HG03025 (cell line): ENCODE results near the gene PRR7.

ENCODE experiments used
- ATAC-seq: cut with Tn5 transposase; IDR thresholded peaks from one replicate; pipeline ENCODE4 v1.9.1; 2021; ENCODE audit warnings: mild to moderate bottlenecking, moderate library complexity; ENCODE audit not compliant: unreplicated experiment, low FRiP score

Gene PRR7

DNA sequence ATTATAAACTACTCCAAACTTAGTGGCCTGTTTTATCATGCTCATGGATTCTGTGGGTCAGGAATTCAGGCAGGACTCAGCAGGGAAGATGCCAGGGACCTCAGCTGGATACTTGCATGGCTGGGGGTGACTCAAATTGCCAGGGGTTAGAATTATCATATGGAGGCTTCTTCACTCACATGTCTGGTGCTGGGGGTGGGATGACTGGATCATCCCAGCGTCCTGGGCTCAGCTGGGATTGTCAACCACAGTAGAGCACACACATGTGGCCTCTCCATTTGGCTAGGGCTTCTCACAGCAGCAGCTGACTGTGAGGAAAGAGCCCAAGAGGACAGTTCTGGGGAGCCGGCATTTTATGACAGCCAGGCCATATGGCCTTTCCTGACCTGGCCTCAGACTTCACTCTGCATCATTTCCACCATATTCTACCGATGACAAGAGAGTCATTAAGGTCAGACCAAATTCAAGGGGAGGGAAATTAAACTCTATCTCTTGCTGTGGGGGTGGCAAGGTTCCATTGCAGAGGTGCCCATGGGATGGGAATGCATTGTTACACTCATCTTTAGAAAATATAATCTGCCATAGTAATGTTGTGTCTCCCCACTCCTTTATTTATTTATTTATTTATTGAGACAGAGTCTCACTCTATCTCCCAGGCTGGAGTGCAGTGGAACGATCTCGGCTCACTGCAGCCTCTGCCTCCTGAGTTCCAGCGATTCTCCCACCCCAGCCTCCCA is 25.4 kb upstream of the PRR7 start:
- ATAC-seq: no peak

DNA sequence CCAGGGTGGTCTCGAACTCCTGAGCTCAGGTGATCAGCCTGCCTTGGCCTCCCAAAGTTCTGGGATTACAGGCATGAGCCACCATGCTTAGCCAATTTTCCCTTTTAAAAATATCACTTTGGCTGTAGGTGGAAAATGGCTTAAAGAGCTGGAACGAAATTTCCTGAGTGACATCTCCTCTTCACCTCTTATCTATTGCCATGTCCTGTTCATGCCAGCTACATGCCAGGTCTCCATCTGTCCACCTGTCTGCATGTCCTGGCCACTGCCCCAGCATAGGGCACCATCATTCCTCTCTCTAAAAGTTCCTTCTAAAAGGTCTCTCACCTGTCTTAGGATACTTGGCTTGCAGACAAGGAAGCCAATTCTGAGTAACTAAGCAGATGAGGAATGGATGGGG is 22.9 kb upstream of the PRR7 start:
- no peak for ATAC-seq

DNA sequence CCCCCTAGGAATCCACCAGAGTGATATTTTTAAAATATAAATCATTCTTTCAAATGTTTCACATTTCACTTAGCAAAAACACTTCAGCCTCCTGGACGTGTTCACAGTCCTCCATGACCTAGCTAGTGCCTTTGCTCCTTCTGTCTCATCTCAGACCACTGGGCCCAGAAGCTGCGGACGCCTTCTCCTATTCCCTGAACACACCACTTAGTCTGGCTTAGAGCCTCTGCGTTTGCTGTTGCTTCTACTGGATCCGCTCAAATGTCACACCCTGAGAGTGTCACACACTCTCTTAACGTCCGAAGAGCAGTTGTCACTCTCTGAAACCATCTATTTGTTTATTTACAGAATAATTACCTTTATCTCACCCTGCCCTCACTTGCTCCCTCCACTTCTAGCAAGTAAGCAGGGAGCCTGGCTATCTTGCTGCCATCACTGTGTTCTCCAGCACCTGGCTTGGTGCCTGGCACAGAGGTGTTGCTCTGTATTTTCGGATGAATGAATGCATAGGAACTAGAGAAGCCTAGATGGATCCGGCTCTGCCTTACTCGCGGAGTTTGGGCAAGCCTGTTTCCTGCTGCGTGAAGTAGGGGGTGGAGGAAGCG is 21.3 kb upstream of the PRR7 start:
- ATAC-seq: no peak

DNA sequence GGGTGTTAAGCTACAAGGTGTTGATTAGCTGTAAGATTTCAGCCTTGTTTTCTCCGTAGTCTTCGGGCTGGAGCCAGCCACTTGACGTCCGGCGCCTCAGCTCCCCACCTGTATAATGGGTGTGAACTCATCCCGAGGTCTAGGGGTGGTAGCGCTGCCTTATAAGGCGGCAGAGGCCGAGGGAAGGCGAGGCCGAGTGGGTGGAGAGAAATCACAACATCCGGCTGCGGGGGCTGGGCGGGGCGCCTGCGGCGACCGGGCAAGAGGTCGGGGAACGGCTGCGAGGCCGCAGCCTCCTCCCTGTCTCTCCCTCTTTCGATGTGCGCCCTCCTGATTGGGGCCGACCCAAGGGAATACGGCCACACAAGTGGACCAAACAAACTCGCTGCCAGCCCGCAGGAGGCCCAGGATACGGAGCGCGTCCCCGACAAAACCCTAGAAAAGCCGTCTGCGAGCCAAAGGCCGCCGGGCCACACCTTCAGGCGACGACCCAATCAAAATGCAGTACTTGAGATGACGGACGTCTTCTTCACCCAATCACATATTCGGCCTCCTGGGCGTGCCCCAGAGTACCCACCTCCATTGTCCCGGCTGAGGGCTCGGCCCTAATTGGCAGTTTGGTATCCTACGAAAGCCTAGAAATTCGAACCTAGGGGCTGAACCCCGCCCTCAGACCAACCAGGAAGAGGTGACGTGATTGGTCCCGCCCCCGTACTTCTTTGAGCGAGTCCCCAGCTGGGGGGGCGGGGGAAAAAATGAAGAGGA is 20.6 kb upstream of the PRR7 start:
- peak; percentile 77 for ATAC-seq

DNA sequence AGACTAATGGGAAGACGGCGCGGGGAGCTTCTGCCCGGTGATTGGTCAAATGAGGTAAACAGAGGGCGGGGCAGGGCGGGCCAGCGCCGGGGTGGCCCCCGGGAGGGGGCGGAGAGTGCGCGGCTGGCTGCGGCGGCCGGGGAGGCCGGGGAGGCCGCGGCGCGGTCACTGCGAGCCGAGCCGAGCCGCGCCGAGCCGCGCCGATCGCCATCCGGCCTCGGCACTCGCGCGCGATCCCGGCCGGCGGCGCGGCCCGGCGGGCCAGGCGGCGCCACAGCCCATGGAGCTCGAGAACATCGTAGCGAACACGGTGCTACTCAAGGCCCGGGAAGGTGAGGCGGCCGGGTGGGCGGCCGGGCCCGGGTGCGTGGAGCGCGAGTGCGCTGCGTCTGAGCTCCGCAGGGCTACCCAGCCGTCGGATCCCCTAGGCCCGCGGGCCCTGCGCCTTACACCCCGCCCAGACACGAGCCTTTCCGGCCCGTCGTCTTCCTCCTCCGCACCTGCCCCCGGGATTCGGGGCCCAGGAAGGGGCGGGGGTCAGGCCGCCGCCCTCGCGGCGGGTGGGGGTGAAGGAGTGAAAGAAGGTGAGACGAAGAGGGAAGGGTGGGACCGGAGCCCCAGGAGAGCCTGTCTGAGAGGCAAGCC is 19.9 kb upstream of the PRR7 start, which contains the start of gene GRK6:
GRK6 (plus strand) TSS at position 111 of the 645 bp plus-strand sequence; CDS start at position 281, 170 bp downstream.
- peak; percentile 11 for ATAC-seq

DNA sequence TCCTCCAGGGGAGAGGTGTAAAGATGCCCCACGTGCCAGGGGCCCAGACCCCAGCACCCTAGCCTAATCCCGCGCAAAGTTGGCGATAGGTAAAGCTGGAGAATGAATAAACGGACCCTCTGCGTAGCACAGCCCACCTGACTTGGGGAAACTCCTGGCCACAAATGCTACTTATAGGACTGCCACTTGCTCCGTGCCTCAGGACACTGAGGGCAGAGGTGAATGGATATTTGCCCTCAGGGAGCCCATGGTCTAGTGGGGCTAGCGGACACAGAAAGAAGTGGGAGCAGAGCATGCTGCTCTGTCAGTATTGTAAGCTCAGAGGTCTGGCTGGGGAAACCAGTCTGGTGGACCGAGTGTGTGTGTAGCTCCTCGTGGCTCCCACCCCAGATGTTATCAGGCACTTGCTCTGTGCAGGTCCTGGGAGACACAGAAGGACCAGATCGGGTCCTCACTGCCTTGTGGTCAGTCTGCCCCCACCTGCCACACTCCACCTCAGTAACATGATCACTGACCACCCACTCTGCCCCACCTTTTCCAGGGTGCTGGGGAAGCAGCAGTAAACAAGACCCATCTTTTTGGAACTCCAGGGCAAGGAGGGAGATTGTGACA is 19.3 kb upstream of the PRR7 start:
- no peak for ATAC-seq

DNA sequence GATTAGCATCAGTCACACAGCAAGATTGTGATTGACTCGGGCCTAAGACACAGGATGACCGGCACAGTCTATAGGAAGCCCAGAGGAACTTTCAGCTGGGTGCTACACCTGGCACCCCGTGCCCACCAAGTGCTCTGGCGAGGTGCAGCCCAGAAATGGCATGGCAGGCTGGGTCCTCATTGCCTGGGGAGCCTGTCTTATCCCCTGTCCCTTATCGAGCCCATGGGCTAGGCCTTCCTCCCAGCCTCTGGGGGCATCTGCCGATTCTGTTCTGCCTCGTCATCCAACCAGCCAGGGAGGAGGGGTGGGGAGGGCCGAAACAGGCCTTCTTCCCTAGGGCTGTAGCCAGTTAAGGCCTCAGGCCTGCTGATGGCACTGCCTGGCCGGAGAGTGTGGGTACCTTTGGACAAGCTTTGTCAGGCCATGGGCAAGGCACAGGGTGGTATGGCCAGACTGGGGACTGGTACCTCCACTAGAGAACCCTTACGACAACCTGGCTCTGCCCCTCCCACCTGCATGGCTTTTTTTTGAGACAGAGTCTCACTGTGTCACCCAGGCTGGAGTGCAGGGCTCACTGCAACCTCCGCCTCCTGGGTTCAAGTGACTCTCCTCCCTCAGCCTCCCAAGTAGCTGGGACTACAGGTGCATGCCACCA is 18.6 kb upstream of the PRR7 start:
- ATAC-seq: no peak

DNA sequence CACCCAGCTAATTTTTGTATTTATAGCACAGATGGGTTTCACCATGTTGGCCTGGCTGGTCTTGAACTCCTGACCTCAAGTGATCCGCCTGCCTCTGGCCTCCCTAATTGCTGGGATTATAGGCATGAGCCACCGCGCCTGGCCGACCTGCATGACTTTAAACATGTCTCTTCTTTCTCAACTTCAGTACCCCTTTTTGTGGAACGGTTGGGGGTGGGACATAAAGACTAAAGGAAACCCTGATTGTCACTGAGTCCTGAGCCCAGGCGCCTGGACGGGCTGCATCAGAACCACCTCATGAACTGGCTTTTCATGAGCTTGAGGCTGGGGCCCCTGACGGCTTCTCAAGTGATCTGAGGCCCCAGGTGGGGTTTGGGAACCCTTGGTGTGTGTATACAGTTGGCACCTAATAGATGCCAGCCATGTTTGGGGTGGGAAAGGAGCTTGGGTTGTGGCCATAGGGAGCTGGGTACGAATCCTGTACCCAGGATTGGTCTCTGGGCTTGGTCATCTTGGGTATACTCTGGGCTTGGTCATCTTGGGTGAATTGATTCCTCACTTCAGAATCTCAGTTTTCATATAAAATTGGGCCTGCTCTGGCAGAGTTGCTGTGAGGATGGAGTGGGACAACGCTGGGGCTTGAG is 17.9 kb upstream of the PRR7 start:
- ATAC-seq: no peak

DNA sequence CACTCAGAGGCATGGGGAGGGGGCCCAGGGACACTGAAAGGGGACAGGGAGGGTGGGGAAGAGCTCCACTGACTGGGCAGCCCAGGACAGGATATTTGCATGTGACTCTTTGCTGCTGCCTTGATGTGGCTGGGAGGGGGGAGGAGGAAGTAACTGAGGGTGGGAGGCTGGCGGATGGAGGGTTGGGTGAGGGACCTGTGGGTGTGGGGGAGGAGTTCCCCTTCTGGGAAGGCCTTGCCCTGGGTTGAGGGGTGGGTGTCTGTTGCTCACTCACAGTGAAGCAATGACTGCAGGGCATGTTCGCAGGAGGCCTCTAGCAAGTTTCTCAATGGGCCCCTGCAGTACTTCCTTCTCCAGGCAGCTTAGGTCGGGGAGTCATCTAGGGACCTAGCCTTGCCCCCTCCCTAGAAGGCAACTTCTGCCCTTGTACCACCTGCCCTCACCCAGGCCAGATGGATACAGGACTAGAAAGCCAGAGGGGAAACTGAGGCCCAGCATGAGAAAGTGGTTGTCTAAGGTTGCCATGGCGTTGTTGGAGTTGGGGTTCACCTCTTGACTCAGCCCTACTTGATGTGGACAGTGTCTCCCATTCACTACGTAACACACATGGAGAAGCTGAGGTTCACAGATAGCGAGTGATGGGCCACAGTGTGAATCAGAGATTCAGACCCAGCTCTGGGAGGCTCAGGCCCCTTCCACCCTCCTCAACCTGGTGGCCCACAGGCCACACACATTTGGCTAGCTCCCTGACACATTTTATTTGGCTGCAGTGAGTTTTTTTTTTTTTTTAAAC is 17.2 kb upstream of the PRR7 start:
- ATAC-seq: no peak

DNA sequence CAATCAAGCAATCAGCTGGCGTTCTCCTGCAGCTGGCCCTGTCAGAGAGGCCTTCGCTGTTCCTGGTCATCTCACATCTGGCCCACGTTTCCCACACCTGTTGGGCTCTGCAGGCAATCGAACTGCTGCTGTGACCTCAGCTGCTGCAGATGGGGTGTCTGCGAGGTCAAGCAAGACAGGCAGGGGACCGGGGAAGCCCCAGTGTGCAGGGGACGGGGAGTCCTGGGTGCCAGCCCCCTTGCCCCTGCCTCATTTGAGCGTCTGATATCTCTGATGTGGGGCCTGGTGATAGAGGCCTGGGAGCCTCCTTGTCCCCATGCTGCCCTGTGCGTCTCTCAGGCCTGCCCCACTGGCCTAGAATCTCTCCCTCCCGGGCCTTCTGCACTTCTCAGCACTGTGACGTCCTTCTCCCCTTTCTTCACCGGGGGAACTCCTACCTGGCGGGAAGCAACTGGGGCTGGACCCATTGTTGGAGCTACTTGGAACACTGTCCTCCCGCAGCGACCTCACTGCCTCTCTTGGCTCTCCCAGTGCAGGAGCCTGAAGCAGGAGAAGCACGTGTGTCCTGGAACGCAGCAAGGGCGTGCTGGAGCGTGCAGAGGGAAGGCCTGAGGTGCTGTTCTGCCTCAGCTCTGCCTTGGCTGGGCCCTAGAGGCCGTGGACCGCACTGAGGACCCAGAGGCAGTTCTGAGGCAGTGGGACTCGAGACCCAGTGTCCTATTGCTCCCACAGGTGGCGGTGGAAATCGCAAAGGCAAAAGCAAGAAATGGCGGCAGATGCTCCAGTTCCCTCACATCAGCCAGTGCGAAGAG is 16.3 kb upstream of the PRR7 start:
- no peak for ATAC-seq

DNA sequence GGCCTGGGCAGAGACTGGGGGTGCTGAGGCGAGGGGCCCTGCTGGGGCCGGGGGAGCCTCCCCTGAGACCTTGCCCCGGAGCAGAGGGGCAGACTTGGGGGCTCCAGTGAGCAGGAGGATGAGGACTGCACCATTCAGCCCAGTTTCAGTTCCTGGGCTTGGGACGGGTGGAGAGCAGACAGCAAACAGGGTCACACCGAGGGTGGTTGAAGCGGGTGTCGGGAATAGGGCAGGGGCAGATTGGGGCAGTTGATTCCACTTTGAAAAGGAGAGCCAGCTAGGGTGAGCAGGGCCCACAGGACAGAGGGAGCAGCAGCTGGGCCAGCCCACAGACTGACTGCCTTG is 15.7 kb upstream of the PRR7 start:
- no peak for ATAC-seq

DNA sequence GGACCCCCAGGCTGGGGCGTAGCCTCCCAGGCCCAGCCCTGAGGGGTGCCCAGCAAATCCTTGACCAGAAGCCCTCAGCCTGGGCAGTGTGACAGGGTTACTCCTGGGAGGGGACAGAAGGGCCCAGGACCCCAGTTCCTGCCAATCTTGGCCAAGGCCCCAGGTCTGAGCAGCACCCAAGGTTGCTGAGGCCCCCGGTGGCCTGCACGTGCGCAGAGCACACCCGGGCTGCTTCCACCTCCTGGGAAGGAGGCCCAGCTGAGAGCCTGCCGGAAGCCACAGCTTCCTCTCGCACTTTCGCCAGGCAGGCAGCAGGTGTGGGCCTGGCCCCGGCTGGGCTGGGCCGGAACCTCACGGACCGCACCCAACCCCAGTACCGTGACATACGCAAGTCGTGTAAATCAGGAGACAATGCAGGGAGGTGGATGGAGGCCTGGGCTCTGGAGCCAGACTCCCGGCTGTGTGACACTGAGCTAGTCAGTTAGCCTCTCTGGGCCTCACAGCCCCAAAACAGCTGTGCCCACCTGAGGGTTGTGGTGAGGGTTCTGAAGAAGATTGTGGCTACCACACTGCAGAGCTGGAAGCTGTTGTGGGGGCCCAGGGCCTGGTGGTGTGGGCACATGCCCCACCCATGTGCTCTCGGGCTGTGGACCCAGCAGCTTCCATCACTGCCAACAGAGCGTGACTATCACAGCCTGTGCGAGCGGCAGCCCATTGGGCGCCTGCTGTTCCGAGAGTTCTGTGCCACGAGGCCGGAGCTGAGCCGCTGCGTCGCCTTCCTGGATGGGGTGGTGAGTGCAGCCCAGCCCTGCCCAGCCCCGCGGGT is 15.1 kb upstream of the PRR7 start:
- peak; percentile 42 for ATAC-seq

DNA sequence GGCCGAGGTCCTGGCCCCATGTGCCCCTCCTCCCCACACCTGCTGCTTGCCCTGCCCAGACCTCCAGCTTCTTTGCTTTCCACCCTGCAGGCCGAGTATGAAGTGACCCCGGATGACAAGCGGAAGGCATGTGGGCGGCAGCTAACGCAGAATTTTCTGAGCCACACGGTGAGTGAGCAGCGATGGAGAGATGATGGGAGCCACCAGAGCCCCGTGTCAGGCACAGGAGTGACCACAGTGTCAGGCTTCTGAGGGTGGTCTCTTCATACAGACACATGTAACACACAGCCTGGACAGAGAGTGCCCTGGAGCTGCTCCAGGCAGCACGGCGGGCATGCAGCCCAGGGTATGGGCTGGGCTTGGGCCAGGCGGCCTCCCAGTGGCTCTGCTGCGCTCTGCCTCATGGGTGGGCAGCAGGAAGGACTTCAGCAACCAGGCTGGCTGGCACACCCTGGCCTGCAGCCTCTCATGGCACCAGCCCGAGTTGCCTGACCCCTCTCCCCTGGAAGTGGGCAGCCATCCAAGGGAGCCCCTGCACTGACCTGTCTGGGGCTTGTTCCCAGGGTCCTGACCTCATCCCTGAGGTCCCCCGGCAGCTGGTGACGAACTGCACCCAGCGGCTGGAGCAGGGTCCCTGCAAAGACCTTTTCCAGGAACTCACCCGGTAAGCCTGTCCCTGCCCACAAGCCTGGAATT is 14.3 kb upstream of the PRR7 start:
- peak; percentile 5 for ATAC-seq

DNA sequence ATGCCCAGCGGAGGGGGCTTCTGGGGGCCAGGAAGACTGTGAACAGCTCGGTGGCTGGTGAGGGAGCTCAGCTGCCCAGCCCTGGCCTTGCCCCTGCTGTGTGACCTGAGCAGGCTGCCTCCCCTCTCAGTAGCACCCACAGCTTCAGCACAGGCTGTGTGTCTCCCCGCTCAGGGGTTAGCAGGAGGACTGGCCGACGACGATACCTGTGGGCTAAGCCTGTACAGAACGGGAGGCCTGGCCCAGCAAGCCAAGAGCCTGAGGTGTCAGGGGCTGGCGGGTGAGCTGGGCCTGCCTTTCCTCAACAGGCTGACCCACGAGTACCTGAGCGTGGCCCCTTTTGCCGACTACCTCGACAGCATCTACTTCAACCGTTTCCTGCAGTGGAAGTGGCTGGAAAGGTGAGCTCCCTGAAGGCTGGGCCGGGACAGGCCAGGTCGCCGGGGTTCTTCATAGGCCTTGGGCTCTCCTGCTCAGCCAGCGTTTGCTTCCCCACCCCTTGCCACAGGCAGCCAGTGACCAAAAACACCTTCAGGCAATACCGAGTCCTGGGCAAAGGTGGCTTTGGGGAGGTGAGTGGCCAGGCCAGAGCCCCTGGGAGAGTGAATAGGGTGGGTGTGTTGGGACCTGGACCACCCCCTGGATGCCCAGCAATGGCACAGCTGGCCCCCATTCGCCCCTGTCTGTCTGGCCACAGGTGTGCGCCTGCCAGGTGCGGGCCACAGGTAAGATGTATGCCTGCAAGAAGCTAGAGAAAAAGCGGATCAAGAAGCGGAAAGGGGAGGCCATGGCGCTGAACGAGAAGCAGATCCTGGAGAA is 13.6 kb upstream of the PRR7 start:
- no peak for ATAC-seq

DNA sequence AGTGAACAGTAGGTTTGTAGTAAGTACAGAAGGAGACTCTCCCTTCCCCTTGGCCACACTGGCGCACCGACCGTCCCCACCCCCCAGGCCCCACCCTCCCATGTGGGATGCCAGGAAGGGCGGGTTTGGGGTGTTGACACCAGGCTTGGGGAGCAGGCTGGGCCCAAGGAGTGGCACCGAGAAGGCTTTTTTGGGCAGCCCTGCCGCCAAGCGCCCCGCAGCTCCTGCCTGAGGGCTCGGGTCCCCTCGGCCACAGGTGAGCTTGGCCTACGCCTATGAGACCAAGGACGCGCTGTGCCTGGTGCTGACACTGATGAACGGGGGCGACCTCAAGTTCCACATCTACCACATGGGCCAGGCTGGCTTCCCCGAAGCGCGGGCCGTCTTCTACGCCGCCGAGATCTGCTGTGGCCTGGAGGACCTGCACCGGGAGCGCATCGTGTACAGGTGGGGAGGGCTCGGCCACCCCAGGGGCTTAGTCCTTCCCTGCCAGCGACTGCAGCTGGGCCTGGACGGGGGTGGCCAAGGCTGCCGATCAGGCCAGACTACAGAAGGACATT is 12.9 kb upstream of the PRR7 start:
- ATAC-seq: no peak

DNA sequence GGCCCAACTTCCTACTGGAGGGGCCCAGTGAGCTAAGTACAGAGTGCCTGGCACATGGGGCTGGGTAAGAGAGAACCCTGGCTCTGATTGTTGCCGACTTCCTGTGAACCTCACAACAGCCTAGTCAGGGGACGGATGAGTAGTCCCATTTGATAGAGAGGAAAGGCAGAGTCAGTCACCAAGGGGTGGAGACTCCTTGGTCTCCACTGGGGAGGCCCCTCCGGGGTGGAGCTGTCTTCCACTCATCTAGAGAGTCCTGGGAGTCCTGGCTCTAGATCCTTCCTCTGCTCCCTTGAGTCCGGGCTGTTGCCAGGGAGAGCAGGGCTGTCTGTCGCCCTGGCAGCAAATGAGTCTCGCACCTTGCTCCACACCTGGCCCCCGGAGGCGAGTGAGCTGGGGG is 12.2 kb upstream of the PRR7 start:
- ATAC-seq: no peak
